Measurements from ENCODE around the gene TOR1AIP1.
A peak's percentile ranks its signal among the peaks of the same experiment; 100 is the strongest.
"Not testable (repeated sequence)": the region's sequence is repeated elsewhere in the genome, so short reads cannot be mapped to it uniquely, and the experiment has no call there.

TOR1AIP1 gene

GRCh38 chr1:179882253-179883039, at the start of gene TOR1AIP1:
TOR1AIP1 (plus strand) TSS chr1:179882285; CDS start chr1:179882503, 218 bp downstream.
- DNase-seq (ENCODE audit: low read depth), result peak; percentile 90

- DNase-seq (ENCODE audit: low read depth), result not testable (repeated sequence)
Observed at GRCh38 chr1:179836686-179837445, 45.2 kb upstream of the TOR1AIP1 start.

GRCh38 chr1:179840107-179840506, 42.0 kb upstream of the TOR1AIP1 start:
- DNase-seq (ENCODE audit: low read depth), result no peak

- DNase-seq (ENCODE audit: low read depth), result no peak
Observed at GRCh38 chr1:179848233-179848632, 33.9 kb upstream of the TOR1AIP1 start.

- no peak for DNase-seq (ENCODE audit: low read depth)
Observed at GRCh38 chr1:179853102-179853501, 29.0 kb upstream of the TOR1AIP1 start.

GRCh38 chr1:179855831-179856230, 26.3 kb upstream of the TOR1AIP1 start:
- not testable (repeated sequence) for DNase-seq (ENCODE audit: low read depth)

GRCh38 chr1:179856296-179856695, 25.8 kb upstream of the TOR1AIP1 start:
- DNase-seq (ENCODE audit: low read depth), result no peak

GRCh38 chr1:179857009-179857408, 25.1 kb upstream of the TOR1AIP1 start:
- no peak for DNase-seq (ENCODE audit: low read depth)

- no peak for DNase-seq (ENCODE audit: low read depth)
Observed at GRCh38 chr1:179860652-179861051, 21.4 kb upstream of the TOR1AIP1 start.

- DNase-seq (ENCODE audit: low read depth), result no peak
Observed at GRCh38 chr1:179865377-179865776, 16.7 kb upstream of the TOR1AIP1 start.

GRCh38 chr1:179866616-179867015, 15.5 kb upstream of the TOR1AIP1 start:
- no peak for DNase-seq (ENCODE audit: low read depth)

- DNase-seq (ENCODE audit: low read depth), result no peak
Observed at GRCh38 chr1:179867493-179868330, 14.4 kb upstream of the TOR1AIP1 start.

GRCh38 chr1:179870870-179871269, 11.2 kb upstream of the TOR1AIP1 start:
- DNase-seq (ENCODE audit: low read depth), result no peak

- DNase-seq (ENCODE audit: low read depth), result no peak
Observed at GRCh38 chr1:179871940-179872339, 10.1 kb upstream of the TOR1AIP1 start.

GRCh38 chr1:179872558-179872957, 9.5 kb upstream of the TOR1AIP1 start:
- no peak for DNase-seq (ENCODE audit: low read depth)

- no peak for DNase-seq (ENCODE audit: low read depth)
Observed at GRCh38 chr1:179873438-179873851, 8.6 kb upstream of the TOR1AIP1 start.

GRCh38 chr1:179875596-179876299, 6.3 kb upstream of the TOR1AIP1 start:
- no peak for DNase-seq (ENCODE audit: low read depth)

GRCh38 chr1:179876300-179876715, 5.8 kb upstream of the TOR1AIP1 start:
- DNase-seq (ENCODE audit: low read depth), result no peak

GRCh38 chr1:179877586-179878265, 4.4 kb upstream of the TOR1AIP1 start, which contains the start of gene TOR1AIP2:
TOR1AIP2 (minus strand) TSS chr1:179877803; CDS start chr1:179852665, 25,138 bp downstream.
- peak; percentile 71 for DNase-seq (ENCODE audit: low read depth)

- DNase-seq (ENCODE audit: low read depth), result no peak
Observed at GRCh38 chr1:179879797-179880196, 2.3 kb upstream of the TOR1AIP1 start.
